Kidney epithelial cell (primary cell): ENCODE measurements around the gene POLD4. TPM values are rescaled to one million over a fixed set of nuclear protein-coding genes. Genes with fewer than 3 reads are reported as not detected.

Experiments
- DNase-seq: peaks from one replicate; pipeline ENCODE4 v3.0.0-alpha.2; 2010; ENCODE audit warnings: low read depth
- H3K27me3 ChIP-seq: 2 replicates; pipeline ENCODE4 v1.6.0; 2011; ENCODE audit warnings: low read length; ENCODE audit not compliant: control insufficient read depth, insufficient read depth
- H3K36me3 ChIP-seq: 2 replicates; pipeline ENCODE4 v1.5.1; 2011; ENCODE audit warnings: low read length; ENCODE audit not compliant: control insufficient read depth, insufficient read depth
- H3K4me3 ChIP-seq: 2 replicates; pipeline ENCODE4 v1.5.1; 2011; ENCODE audit warnings: low read depth, mild to moderate bottlenecking, control low read depth, low read length
- total RNA-seq: library from RNA; depleted of rRNA; stranded (reverse); fragments of >200 nt; gene quantifications from 2 replicates; pipeline ENCODE4 v1.2.3, GENCODE V29; 2015
- TF ChIP-seq, protein P1 (sequence below): IDR thresholded peaks from 2 replicates; pipeline ENCODE4 v1.5.1; 2011; ENCODE audit warnings: mild to moderate bottlenecking, moderate library complexity, low read length, control low read depth, inconsistent platforms; ENCODE audit not compliant: insufficient read depth, poor library complexity, severe bottlenecking

The POLD4 gene
- total RNA-seq, 1 donor from 2014 or later, result 70.7 TPM

GRCh38 chr11:67309661-67310061 is 43.7 kb downstream of the POLD4 start:
- Histone ChIP-seq H3K36me3 (no peaks in the 10 kb centered on the region), H3K27me3 (no peaks in the 10 kb centered on the region), H3K4me3 (no peak overlapping the region)
- TF ChIP-seq, protein P1, sequence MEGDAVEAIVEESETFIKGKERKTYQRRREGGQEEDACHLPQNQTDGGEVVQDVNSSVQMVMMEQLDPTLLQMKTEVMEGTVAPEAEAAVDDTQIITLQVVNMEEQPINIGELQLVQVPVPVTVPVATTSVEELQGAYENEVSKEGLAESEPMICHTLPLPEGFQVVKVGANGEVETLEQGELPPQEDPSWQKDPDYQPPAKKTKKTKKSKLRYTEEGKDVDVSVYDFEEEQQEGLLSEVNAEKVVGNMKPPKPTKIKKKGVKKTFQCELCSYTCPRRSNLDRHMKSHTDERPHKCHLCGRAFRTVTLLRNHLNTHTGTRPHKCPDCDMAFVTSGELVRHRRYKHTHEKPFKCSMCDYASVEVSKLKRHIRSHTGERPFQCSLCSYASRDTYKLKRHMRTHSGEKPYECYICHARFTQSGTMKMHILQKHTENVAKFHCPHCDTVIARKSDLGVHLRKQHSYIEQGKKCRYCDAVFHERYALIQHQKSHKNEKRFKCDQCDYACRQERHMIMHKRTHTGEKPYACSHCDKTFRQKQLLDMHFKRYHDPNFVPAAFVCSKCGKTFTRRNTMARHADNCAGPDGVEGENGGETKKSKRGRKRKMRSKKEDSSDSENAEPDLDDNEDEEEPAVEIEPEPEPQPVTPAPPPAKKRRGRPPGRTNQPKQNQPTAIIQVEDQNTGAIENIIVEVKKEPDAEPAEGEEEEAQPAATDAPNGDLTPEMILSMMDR, result no peak
- DNase-seq, result no peak

DNA sequence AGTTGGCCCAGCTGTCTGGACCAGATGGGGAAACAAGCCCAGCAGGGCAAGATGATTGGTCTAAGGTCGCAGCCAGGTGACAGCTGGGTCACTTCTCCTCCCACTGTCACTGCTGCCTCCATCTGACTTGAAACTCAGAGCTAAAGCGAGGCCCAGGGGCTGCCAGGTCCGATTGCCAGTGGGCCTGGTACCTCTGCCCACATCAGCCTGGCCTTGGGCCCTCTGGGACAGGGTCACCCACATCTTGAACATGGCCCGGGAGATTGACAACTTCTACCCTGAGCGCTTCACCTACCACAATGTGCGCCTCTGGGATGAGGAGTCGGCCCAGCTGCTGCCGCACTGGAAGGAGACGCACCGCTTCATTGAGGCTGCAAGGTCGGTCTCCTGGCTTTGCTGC is 44.2 kb downstream of the POLD4 start:
- TF ChIP-seq, protein P1, result no peak
- Histone ChIP-seq H3K4me3 (no peak overlapping the region), H3K36me3 (no peaks in the 10 kb centered on the region), H3K27me3 (no peaks in the 10 kb centered on the region)
- no peak for DNase-seq

DNA sequence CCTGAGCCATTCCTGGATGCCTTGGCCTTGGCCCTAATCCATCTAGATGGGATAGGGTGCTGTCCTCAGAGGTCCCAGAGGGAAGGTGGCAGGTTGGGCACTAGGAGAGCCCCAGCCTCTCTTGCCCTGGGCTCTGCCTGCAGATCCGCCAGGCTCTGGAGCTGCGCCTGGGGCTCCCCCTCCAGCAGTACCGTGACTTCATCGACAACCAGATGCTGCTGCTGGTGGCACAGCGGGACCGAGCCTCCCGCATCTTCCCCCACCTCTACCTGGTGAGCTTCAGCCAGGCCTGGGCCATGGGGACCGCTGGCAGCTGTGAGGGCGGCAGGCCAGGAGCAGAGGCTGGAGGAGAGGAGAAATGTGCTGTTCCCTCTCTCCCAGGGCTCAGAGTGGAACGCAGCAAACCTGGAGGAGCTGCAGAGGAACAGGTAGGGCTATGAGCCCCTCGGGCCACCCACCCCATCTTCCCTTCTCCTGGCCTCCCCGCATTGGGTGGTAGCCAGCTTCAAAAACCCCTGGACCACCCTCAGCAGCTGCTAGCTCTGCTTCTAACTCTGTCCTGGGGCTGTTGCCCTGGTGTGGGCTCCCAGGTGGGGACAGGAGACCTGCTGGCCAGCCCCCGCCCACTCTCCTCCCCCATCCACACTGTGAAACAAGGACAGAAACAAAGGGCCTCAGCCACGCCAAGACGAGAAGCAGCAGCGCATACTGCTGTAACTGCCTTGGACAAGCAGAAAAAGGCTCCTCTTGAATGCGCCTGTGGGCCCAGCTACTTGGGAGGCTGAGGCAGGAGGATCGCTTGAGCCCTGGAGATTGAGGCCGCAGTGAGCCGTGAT is 45.1 kb downstream of the POLD4 start:
- H3K27me3 ChIP-seq, result no peaks in the 10 kb centered on the region
- no peak for DNase-seq
- TF ChIP-seq, protein P1, result no peak
- H3K4me3 ChIP-seq, result no peak overlapping the region
- H3K36me3 ChIP-seq, result no peaks in the 10 kb centered on the region

DNA sequence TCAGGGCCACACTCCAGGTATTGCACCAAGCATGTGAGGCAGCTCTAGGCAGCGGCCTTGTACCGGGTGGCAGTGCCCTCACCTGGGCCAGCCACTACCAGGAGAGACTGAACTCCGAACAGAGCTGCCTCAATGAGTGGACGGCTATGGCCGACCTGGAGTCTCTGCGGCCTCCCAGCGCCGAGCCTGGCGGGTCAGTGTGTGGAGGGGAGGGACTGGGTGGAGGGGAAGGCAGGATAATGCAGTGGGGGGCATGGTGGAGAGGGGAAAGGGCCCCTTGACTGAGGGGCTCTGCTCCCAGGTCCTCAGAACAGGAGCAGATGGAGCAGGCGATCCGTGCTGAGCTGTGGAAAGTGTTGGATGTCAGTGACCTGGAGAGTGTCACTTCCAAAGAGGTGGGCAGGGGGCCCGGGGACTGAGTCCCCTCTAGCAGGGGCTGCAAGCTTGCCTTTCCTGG is 45.8 kb downstream of the POLD4 start:
- Histone ChIP-seq H3K27me3 (no peaks in the 10 kb centered on the region), H3K4me3 (no peak overlapping the region), H3K36me3 (no peaks in the 10 kb centered on the region)
- TF ChIP-seq, protein P1, result no peak
- DNase-seq, result no peak

DNA sequence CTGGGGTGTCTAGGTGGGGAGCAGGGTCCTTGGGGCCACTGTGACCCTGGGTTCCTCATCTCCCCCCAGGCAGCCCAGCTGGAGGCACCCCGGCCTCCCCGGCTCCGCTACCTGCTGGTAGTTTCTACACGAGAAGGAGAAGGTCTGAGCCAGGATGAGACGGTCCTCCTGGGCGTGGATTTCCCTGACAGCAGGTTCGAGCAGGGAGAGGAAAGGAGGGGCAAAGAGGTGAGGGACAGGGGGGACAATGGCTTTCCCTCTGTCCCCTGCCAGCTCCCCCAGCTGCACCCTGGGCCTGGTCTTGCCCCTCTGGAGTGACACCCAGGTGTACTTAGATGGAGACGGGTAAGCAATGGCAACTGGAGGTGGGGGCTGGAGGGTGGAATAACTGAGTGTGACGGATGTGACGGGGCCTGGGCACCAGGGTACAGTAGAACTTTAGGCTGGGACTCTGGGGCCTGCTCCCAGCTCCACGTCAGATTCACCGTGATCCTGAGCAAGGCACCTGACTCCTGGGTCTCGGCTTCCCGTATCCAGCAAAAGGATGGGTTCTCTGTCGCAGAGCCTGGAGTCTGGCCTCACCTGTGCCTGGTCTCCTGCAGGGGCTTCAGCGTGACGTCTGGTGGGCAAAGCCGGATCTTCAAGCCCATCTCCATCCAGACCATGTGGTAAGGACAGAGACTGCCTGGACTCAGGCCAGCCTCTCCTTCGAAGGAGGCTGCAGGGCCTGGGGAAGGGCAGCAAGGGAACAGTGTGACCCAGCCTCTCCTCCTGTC is 46.4 kb downstream of the POLD4 start:
- no peak overlapping the region for H3K4me3 ChIP-seq

More for the DNA sequence above, 46.4 kb downstream of the POLD4 start:
- no peaks in the 10 kb centered on the region for H3K36me3 ChIP-seq
- TF ChIP-seq, protein P1, result no peak
- DNase-seq, result no peak
- H3K27me3 ChIP-seq, result no peaks in the 10 kb centered on the region
